Right lobe of liver (tissue), 6 donors: ENCODE data around the gene GAREM2. TPM values are rescaled to one million over a fixed set of nuclear protein-coding genes. Genes with fewer than 3 reads are reported as not detected.

Experiments
- ATAC-seq, 4 donors: fragments of 200-7000 bp; cut with Tn5 transposase; one replicate each; pipeline ENCODE4 v1.9.1; 2020; ENCODE audit warnings: mild to moderate bottlenecking in 4 of 4, moderate library complexity in 4 of 4
- DNase-seq, 3 donors: peaks; one replicate each; pipeline ENCODE4 v3.0.0-alpha.2; 2020
- H3K27ac ChIP-seq, 3 donors: fragments of 200-600 bp; one replicate each; pipeline ENCODE4 v1.8.0; 2022
- H3K27me3 ChIP-seq, 2 donors: fragments of 200-600 bp; one replicate each; pipeline ENCODE4 v1.8.0; 2022
- H3K36me3 ChIP-seq, 4 donors: fragments of 200-600 bp; sonication (generic) in 1 of 4; one replicate each; pipeline versions ENCODE4 v1.5.1 to v1.8.0; 2017 to 2022; ENCODE audit warnings: control low read depth in 1 of 4
- H3K4me1 ChIP-seq, 4 donors: fragments of 200-600 bp; sonication (generic) in 1 of 4; one replicate each; pipeline versions ENCODE4 v1.5.1 to v1.8.0; 2017 to 2022; ENCODE audit warnings: control low read depth in 1 of 4
- H3K4me3 ChIP-seq, 3 donors: fragments of 200-600 bp; one replicate each; pipeline ENCODE4 v1.8.0; 2022
- H3K9me3 ChIP-seq, 4 donors: fragments of 200-600 bp; sonication (generic) in 1 of 4; one replicate each; pipeline versions ENCODE4 v1.5.1 to v1.8.0; 2017 to 2022; ENCODE audit warnings: control low read depth in 1 of 4
- CTCF ChIP-seq, 4 donors: fragments of 200-600 bp in 3 of 4; fragments of 450-650 bp in 1 of 4; IDR thresholded peaks; one replicate each; pipeline versions ENCODE4 v1.5.1 to v1.8.0; 2016 to 2022; ENCODE audit warnings: antibody characterized with exemption in 4 of 4, mild to moderate bottlenecking in 2 of 4
- POLR2A ChIP-seq: fragments of 450-650 bp; IDR thresholded peaks from one replicate; pipeline ENCODE4 v1.6.1; 2017; ENCODE audit warnings: antibody characterized with exemption, mild to moderate bottlenecking
- WGBS: methylation state at CpG from one replicate; pipeline ENCODE4 v1.1.6; 2018; ENCODE audit warnings: low coverage, low lambda C conversion rate; ENCODE audit not compliant: insufficient coverage; ENCODE audit errors: missing lambda C conversion rate; 5-methylcytosine and 5-hydroxymethylcytosine counted together
- intact Hi-C, 2 donors: fragments of 100-400 bp; cut with DNase I; formaldehyde crosslinking; loops; one replicate each; pipeline versions ENCODE4 v1.11.2 to v1.14.1; 2022
- long read RNA-seq: library from polyadenylated mRNA; unstranded; transcript quantifications from one replicate; pipeline ENCODE4 v2.0.0, GENCODE V29; 2019
- total RNA-seq, 6 experiments: library from RNA; depleted of rRNA in 2 of 6; stranded (reverse); fragments of >200 nt in 2 of 6; fragmentation: NEBNext Ultra II Directional in 3 of 6; extraction: Animal tissue kit (Norgen Biotek cat#: 25700) in 3 of 6; gene quantifications; one replicate each; pipeline versions ENCODE4 v1.1.0 to v1.2.4, GENCODE V29; 2016 to 2023
- donor health status: DM: no; HTN: yes; CAD: no.
- donor health status: DM: no; HTN: no; CAD: no.
- donor health status: DM: no; HTN: no; CAD: no.
- donor health status: DM: no; HTN: yes; CAD: no.
- donor health status: DM: no; HTN: yes; CAD: no.

GAREM2 gene
- under 1 TPM in 5 of 6 experiments, not detected in 1; 0.11 to 0.34 (median 0.20) TPM for total RNA-seq
- long read RNA-seq: 0 reads

- WGBS: 6% methylated on average over 7 of the region's 102 CpGs
- H3K4me3 ChIP-seq: peak within 1 kb of the TSS in 1 of 3 donors; percentile 39
- ATAC-seq: peak; percentile 3 to 39 (median 24)
- DNase-seq: peak in 1 of 3 donors; percentile 43
- intact Hi-C loops: no loop called here
- H3K4me1 ChIP-seq: peaks cover 0 to 7% (median 0%) of the 10 kb centered on the region in 4 donors
- H3K36me3 ChIP-seq: no peaks in the 10 kb centered on the region
- H3K27ac ChIP-seq: no peak within 1 kb of the TSS
- H3K9me3 ChIP-seq: no peaks in the 10 kb centered on the region
- no peaks in the 10 kb centered on the region for H3K27me3 ChIP-seq
- TF ChIP-seq CTCF (IDR thresholded peaks at IDR 0.05): no peak
- TF ChIP-seq POLR2A: no peak
These were observed at the start of gene GAREM2 for GRCh38 chr2:26172871-26173775. GAREM2 (plus strand) TSS chr2:26173088; CDS start chr2:26173221, 133 bp downstream.

GRCh38 chr2:26123426-26123825, 49.5 kb upstream of the GAREM2 start:
- Histone ChIP-seq H3K27ac (no peak overlapping the region), H3K4me3 (no peak overlapping the region), H3K9me3 (no peaks in the 10 kb centered on the region), H3K36me3 (peaks cover 0 to 14% (median 0%) of the 10 kb centered on the region in 4 donors), H3K27me3 (no peaks in the 10 kb centered on the region), H3K4me1 (no peaks in the 10 kb centered on the region)
- 87% methylated on average over 5 of the region's 5 CpGs for WGBS
- intact Hi-C loops: no loop called here
- TF ChIP-seq POLR2A (no peak), CTCF (IDR thresholded peaks at IDR 0.05) (no peak)
- DNase-seq: no peak
- ATAC-seq: no peak

- intact Hi-C loops: no loop called here
- Histone ChIP-seq H3K4me1 (no peaks in the 10 kb centered on the region), H3K9me3 (no peaks in the 10 kb centered on the region), H3K27me3 (no peaks in the 10 kb centered on the region), H3K4me3 (no peak overlapping the region), H3K36me3 (peaks cover 0 to 14% (median 2%) of the 10 kb centered on the region in 4 donors), H3K27ac (no peak overlapping the region)
- TF ChIP-seq POLR2A (no peak), CTCF (IDR thresholded peaks at IDR 0.05) (no peak)
- DNase-seq (no peak), ATAC-seq (no peak)
- 86% methylated on average over 3 of the region's 4 CpGs for WGBS
These were observed 46.8 kb upstream of the GAREM2 start for GRCh38 chr2:26126074-26126473.

GRCh38 chr2:26128176-26128575, 44.7 kb upstream of the GAREM2 start:
- WGBS: 94% methylated on average over 3 of the region's 8 CpGs
- no peaks in the 10 kb centered on the region for H3K4me1 ChIP-seq
- DNase-seq: no peak
- no peak overlapping the region for H3K4me3 ChIP-seq
- ATAC-seq: no peak
- peaks cover 0 to 18% (median 4%) of the 10 kb centered on the region in 4 donors for H3K36me3 ChIP-seq
- TF ChIP-seq POLR2A: no peak
- no peak for TF ChIP-seq CTCF (IDR thresholded peaks at IDR 0.05)
- H3K27me3 ChIP-seq: no peaks in the 10 kb centered on the region
- intact Hi-C loops: no loop called here
- no peaks in the 10 kb centered on the region for H3K9me3 ChIP-seq
- no peak overlapping the region for H3K27ac ChIP-seq
